ENCODE data around the gene MSRB3. TPM values are rescaled to one million over a fixed set of nuclear protein-coding genes. Genes with fewer than 3 reads are reported as not detected.

The MSRB3 gene
- total RNA-seq (59.3 and 63.7 TPM in 2 replicates), polyA plus RNA-seq (17.4 and 20.0 TPM in 2 replicates), polyA minus RNA-seq (81.3 and 93.1 TPM in 2 replicates), Bru-seq, nascent RNA (percentile 86 among the genes with signal in this experiment), BruChase-seq, experiment 1, labeled RNA remaining after a 6-hour chase (percentile 75 among the genes with signal in this experiment), BruChase-seq, experiment 2, labeled RNA remaining after a 2-hour chase (percentile 79 among the genes with signal in this experiment)
- 25.0 and 28.7 TPM in 2 replicates for polyA plus RNA-seq (2011; cell fraction: cytosol; rRNA removed)
- 31.3 and 37.3 TPM in 2 replicates for polyA plus RNA-seq (2011; cell fraction: nucleus; rRNA removed)
- 37.8 and 47.1 TPM in 2 replicates for polyA plus RNA-seq (2012)
- polyA minus RNA-seq (2011; cell fraction: cytosol; rRNA and poly(A)+ RNA removed), result 5.6 TPM
- polyA minus RNA-seq (2011; cell fraction: nucleus; rRNA and poly(A)+ RNA removed), result 125 and 160 TPM in 2 replicates
- long read RNA-seq, full-length matches to known transcripts, result 128 of 191 reads
- long read RNA-seq, partial matches to known transcripts, result 6 of 191 reads
- long read RNA-seq, other reads (novel, unspliced or antisense), result 57 of 191 reads

DNA sequence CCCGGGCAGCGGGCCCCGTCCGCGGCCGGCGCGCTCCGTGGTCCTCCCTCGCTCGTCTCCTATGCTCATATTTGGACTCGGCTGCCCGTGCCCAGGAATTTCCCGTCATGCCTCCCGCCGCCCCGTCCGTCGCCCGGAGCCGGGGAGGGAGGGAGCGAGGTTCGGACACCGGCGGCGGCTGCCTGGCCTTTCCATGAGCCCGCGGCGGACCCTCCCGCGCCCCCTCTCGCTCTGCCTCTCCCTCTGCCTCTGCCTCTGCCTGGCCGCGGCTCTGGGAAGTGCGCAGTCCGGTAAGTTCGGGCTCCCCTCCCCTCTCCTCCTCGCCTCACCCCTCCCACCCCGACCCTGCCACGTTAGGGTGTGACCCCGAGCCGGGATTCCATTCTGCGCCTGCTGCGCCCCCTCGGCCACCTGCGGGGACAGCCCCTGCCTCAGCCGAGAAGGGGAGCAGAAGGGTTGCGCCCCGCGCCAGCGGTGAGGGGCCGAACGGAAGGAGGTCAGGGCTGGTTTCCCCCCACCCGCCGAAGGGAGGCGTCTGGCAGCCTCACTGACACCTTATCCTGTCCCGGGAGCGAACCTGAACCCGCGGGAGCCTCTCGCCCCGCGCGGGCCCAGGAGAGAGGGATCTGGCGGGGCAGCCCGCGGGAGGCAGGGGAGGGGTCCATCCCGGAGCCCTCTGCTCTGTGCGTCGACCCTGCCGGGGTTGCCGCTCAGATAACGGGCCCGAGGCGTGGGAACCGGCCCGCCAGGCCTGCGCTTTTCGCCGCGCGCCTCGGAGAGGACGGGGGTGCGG is at the start of gene MSRB3:
MSRB3 (plus strand) TSS at position 108 of the 793 bp plus-strand sequence. CDS start 29,897 bp downstream, outside the sequence.
- H3K9me3 ChIP-seq (replicated peaks; ENCODE audit: control insufficient read depth, insufficient read depth, low read length), result no peaks in the 10 kb centered on the region
- H3K27ac ChIP-seq (ENCODE audit: insufficient read depth, low read depth, low read length), result peak within 1 kb of the TSS; percentile 94
- TF ChIP-seq, protein P1, sequence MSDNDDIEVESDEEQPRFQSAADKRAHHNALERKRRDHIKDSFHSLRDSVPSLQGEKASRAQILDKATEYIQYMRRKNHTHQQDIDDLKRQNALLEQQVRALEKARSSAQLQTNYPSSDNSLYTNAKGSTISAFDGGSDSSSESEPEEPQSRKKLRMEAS (IDR thresholded peaks at IDR 0.05; ENCODE audit: insufficient read depth, insufficient read length), result no peak
- no peak for TF ChIP-seq GATA2 (IDR thresholded peaks at IDR 0.05; ENCODE audit: insufficient read depth, insufficient read length, low read depth, low read length)
- TF ChIP-seq, protein P2, sequence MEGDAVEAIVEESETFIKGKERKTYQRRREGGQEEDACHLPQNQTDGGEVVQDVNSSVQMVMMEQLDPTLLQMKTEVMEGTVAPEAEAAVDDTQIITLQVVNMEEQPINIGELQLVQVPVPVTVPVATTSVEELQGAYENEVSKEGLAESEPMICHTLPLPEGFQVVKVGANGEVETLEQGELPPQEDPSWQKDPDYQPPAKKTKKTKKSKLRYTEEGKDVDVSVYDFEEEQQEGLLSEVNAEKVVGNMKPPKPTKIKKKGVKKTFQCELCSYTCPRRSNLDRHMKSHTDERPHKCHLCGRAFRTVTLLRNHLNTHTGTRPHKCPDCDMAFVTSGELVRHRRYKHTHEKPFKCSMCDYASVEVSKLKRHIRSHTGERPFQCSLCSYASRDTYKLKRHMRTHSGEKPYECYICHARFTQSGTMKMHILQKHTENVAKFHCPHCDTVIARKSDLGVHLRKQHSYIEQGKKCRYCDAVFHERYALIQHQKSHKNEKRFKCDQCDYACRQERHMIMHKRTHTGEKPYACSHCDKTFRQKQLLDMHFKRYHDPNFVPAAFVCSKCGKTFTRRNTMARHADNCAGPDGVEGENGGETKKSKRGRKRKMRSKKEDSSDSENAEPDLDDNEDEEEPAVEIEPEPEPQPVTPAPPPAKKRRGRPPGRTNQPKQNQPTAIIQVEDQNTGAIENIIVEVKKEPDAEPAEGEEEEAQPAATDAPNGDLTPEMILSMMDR (IDR thresholded peaks at IDR 0.05; ENCODE audit: extremely low read depth in 1 of 2, insufficient read depth in 1 of 2, low read depth in 1 of 2, low read length in 2 of 2), result no peak
- TF ChIP-seq POLR2AphosphoS5 (IDR thresholded peaks at IDR 0.05; ENCODE audit: insufficient read depth, low read depth, low read length), result peak; percentile 50
- H3K36me3 ChIP-seq (ENCODE audit: control insufficient read depth in 2 of 2, extremely low read depth in 1 of 2, insufficient read depth in 2 of 2, low read length in 2 of 2), result no peaks in the 10 kb centered on the region
- H3K4me1 ChIP-seq (ENCODE audit: control insufficient read depth, extremely low read depth, insufficient read depth, low read length), result peaks cover 24% of the 10 kb centered on the region
- H3K27me3 ChIP-seq (ENCODE audit: control insufficient read depth in 2 of 2, insufficient read depth in 2 of 2, low read length in 2 of 2), result no peaks in the 10 kb centered on the region
- ChIA-PET CTCF (interaction anchor here (1.0 to 1.3 kb wide), 2 partner anchors 46 to 278 kb away, joined by 4 read pairs; no protein-coding TSS in a partner anchor), POLR2A (no interaction called here)
- no TSS peak for BruUV-seq (replicated peaks)
- dilution Hi-C loops (cut with MboI; ENCODE audit: extremely low pct_ligation_motif_present, low sequenced_read_pairs), result no loop called here
- H3K79me2 ChIP-seq (ENCODE audit: control insufficient read depth, insufficient read depth, low read length), result peaks cover 47% of the 10 kb centered on the region
- no peaks in the 10 kb centered on the region for H3K9me1 ChIP-seq (replicated peaks; ENCODE audit: control insufficient read depth, extremely low read depth, insufficient read depth, low read length)
- DNase-seq (ENCODE audit: low read depth, low spot score), result peak; percentile 66
- H2AFZ ChIP-seq (ENCODE audit: low read depth, low read length), result peak within 1 kb of the TSS; percentile 95
- H3K4me3 ChIP-seq (replicated peaks in 1 of 3; ENCODE audit: insufficient read depth in 1 of 3, low read depth in 1 of 3, low read length in 3 of 3), result peak within 1 kb of the TSS; percentile 63 to 95 (median 90)
- H4K20me1 ChIP-seq (replicated peaks; ENCODE audit: control insufficient read depth, extremely low read depth, insufficient read depth, low read length), result peaks cover 3% of the 10 kb centered on the region
- peak; percentile 70 for FAIRE-seq
- intact Hi-C loops (cut with micrococcal nuclease), result loop anchor here (2.0 kb wide), 1 partner anchor 110 kb away; the partner anchor contains the start of gene LEMD3
- peak within 1 kb of the TSS; percentile 99 for H3K4me2 ChIP-seq (ENCODE audit: insufficient read depth, low read length)
- peak within 1 kb of the TSS; percentile 93 for H3K9ac ChIP-seq (replicated peaks; ENCODE audit: extremely low read depth, insufficient read depth, low read length)
